GM18868 (cell line): ENCODE results near the gene GSTT2B.
"Not testable (repeated sequence)": the region's sequence is repeated elsewhere in the genome, so short reads cannot be mapped to it uniquely, and the experiment has no call there.

Experiments
- ATAC-seq: cut with Tn5 transposase; IDR thresholded peaks from one replicate; pipeline ENCODE4 v1.9.1; 2021; ENCODE audit warnings: mild to moderate bottlenecking, moderate library complexity; ENCODE audit not compliant: unreplicated experiment

GSTT2B gene

DNA sequence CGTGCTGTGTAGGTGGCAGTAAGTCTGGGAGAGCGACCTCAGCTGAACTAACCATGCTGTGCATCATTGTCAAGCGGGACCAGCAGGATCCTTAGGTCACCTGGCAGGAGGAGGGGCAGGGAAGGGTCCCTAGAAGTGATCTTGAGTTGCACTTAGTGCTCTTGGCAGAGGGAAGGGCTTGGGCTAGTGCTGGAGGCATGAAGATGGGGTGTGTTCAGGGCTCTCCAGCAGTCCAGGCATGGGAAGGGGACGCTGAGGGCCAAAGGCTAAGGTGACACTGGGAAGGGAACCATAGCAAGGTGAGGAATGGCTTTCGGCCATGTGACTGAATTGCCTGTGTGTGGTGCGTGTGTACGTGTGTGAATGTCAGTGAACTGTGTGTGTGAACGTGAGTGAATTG lies 25.1 kb upstream of the GSTT2B start:
- not testable (repeated sequence) for ATAC-seq

DNA sequence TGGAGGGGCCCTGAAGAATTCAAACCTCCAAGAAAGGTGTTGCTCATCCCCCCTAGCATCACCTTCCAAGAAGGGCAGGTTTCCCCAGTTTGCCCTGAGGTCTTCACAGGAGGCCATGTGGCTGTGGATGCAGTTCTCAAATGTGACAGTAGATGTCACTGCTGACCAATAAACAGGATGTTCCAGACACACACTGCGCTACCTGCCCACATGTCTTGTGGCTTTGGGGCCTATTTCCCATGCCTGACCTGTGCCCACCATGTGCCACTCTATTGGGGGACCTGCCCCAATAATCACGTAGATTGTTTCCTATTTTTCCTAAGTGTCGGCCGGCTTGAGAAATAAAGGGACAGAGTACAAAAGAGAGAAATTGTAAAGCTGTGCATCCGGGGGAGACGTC lies 23.4 kb upstream of the GSTT2B start:
- ATAC-seq, result no peak

DNA sequence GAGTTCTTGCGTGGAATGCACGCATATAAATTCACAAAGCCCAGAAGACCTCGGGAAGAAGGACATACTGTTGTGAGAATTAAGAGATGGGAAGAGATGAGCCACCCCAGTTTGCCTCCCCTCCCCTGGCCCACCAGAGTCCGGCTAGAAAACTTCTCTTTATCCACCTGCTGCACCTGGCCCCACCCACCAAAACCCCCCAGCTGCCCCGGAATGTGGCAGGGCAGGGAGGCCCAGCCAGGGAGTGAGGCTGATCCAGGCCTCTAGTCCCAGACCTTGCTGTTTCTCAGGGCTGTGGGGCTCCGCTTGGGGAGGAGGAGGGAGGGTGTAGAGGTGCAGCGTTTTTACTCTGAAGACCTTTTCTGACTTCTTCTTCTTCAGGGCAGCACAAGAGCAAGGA lies 19.6 kb upstream of the GSTT2B start:
- not testable (repeated sequence) for ATAC-seq

DNA sequence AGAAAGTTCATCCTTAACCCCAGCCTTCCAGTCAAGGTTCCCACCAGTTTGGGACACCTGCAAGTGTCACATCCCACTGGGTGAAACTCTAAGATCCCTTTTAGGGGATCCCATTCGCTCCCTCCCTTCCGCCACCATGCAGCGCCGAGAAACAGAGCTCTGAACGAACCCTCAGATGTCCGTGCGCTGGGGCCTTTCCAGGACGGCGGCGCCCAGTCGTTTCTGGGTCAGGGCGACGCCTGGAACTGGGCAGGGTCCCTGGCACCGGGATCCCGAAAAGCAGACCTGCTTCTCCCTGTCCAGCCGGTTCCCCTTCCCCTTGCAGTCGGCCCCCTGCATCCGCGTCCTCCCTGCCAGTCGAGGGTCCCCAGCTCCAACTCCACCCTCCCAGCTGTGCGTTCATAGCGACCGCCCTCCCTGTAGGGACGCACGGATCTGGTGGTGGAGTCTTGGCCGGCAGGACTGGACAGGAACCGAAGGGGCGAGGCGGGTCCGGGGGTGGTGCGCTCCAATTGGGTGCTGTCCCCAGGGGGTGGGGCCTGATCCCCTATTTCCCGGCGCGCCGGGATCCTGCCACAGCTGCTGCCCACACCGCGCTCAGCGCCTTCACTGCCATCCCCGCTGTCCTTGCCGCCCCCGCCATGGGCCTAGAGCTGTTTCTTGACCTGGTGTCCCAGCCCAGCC lies 18.7 kb upstream of the GSTT2B start, which contains the start of gene GSTT2:
Gene GSTT2, plus strand, starts transcription at position 578 of the 684 bp plus-strand sequence.
- ATAC-seq, result not testable (repeated sequence)

DNA sequence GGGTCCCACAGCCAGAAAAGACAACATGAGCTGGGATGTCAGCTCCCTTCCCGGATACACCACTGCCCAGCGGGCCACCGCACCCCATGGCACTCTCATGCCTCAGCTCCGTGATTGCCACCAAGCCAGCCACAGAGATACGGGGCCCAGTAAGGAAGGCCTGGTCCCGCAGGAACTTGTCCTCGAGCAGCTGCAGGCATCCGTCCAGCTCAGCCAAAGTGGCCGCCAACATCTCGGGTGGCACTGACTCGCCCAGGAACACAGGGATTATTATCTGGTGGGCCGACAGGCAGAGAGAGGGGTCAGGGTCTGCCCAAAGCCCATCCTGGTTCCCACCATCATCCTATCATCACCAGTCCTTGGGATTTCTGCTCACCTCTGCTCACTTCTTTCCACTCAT lies 16.3 kb upstream of the GSTT2B start:
- ATAC-seq, result not testable (repeated sequence)

DNA sequence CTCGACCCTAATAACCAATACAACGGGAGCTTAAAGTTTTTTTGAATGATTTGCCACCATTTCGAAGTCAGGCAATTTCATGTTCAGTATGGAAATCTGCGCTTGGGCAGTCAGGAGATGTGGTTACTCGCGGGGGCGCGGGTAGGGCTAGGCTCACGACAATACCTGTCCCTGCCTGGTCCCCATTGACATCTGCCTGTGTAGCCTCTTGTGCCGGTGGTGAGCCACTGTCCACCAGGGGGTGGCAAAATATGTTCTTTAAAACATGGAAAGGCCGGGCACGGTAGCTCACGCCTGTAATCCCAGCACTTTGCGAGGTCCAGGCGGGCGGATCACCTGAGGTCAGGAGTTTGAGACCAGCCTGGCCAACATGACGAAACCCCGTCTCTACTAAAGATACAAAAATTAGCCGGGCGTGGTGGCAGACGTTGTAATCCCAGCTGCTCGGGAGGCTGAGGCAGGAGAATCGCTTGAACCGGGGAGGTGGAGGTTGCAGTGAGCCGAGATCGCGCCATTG lies 13.9 kb upstream of the GSTT2B start:
- peak; percentile 25 for ATAC-seq

DNA sequence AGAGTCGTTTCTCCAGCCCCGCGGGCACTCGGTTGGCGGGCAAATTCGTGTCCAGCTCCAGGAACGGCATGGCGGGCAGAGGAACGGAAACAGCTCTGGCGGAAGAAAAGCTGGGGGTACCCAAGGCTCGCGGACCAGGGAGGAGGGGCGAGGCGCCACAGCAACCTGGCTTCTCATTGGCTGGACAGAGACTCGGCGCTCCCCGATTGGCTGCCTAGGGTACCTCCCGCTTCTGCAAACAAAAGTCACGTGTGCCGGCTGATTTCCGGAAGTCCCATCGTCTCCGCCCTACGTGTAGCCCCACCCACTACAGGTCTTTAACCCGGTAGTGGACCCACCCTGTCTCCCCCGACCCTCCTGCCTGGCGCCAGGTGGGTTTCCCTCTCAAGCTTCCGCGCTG lies 13.3 kb upstream of the GSTT2B start, which contains the start of gene DDT:
Gene DDT, minus strand, starts transcription at position 97 of the 400 bp plus-strand sequence. Its CDS starts 27 bp downstream, at position 70.
- peak; percentile 90 for ATAC-seq

DNA sequence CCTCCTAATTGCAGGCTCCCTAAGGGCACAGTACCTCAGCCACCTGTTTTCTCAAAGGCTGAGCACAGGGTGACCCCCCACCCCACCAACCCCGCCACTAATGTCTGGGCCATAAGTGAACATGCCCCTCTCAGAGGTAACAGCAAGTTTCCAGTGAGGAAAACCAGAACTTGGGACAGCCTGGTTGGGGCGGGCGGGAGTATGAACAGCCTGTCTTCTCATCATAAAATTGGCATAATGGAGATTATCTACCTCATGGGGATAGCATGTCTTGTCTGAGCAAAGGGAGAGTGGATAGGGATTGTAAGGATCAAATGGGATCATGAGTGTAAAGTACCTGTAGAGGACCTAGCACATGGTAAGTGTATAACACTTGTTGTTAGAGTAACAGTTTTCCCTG lies 10.9 kb upstream of the GSTT2B start:
- ATAC-seq, result not testable (repeated sequence)

DNA sequence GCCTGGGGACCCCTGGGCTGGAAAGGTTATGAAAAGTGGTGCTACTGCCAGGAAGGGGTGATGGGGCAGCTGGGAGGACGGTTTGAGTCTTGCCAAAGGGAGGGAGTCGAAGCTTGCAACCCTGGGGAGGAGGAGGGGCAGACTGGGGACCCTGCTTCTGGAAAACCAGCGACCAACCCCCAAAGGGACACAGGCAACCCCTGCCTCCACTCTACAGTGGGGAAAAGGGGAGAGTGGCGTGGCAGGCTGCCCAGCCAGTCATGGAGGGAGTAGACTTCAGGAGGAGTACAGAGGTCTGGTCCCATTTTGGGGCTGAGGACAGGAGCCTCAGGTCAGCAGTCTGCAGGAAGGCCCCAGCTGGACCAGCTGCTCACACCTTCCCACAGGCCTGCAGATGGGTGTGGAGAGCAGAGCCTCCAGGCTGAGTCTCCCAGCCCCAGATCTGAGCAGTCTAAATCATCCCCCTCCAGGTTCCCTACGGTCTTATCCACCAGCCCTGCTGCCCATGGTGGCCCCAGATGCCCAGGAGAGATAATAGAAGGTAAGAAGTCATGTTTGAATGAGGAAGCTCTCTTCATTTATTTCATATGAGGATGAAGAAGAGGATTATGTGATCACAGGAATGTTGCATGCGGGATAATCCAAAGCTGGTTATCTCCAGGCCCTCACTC lies 10.0 kb upstream of the GSTT2B start:
- no peak for ATAC-seq

DNA sequence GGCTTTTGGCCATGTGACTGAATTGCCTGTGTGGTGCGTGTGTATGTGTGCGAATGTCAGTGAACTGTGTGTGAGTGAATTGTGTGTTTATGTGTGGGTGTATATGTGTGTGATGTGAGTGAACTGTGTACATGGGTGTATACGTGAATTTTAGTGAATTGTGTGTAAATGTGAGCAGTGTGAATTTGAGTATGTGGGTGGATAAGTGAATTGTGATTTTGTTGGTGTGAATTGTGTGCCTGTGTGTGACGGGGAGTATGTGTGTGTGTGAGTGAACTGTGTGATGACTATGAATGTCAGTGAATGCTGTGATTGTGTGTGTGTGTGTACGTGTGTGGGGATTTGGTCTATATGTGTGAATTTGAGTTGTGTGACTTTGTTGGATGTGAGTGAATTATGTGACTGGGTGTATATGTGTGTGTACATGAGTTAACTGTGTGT lies 9.2 kb upstream of the GSTT2B start:
- ATAC-seq, result no peak

DNA sequence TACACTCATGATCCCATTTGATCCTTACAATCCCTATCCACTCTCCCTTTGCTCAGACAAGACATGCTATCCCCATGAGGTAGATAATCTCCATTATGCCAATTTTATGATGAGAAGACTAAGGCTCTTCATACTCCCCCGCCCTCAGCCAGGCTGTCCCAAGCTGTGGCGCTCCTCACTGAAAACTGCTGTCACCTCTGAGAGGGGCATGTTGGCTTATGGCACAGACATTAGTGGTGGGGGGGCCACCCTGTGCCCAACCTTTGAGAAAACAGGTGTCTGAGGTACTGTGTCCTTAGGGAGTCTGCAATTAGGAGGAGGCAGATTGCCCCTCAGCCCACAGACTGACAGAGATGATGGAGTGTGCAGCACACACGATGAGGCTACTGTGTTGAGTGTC lies 8.1 kb upstream of the GSTT2B start:
- no peak for ATAC-seq

DNA sequence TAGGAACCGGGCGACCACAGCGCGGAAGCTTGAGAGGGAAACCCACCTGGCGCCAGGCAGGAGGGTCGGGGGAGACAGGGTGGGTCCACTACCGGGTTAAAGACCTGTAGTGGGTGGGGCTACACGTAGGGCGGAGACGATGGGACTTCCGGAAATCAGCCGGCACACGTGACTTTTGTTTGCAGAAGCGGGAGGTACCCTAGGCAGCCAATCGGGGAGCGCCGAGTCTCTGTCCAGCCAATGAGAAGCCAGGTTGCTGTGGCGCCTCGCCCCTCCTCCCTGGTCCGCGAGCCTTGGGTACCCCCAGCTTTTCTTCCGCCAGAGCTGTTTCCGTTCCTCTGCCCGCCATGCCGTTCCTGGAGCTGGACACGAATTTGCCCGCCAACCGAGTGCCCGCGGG lies 5.6 kb upstream of the GSTT2B start, which contains the start of gene DDTL:
Gene DDTL, plus strand, starts transcription at position 321 of the 400 bp plus-strand sequence. Its CDS starts 27 bp downstream, at position 348.
- ATAC-seq, result peak; percentile 94

DNA sequence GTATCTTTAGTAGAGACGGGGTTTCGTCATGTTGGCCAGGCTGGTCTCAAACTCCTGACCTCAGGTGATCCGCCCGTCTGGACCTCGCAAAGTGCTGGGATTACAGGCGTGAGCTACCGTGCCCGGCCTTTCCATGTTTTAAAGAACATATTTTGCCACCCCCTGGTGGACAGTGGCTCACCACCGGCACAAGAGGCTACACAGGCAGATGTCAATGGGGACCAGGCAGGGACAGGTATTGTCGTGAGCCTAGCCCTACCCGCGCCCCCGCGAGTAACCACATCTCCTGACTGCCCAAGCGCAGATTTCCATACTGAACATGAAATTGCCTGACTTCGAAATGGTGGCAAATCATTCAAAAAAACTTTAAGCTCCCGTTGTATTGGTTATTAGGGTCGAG lies 5.1 kb upstream of the GSTT2B start:
- peak; percentile 23 for ATAC-seq

DNA sequence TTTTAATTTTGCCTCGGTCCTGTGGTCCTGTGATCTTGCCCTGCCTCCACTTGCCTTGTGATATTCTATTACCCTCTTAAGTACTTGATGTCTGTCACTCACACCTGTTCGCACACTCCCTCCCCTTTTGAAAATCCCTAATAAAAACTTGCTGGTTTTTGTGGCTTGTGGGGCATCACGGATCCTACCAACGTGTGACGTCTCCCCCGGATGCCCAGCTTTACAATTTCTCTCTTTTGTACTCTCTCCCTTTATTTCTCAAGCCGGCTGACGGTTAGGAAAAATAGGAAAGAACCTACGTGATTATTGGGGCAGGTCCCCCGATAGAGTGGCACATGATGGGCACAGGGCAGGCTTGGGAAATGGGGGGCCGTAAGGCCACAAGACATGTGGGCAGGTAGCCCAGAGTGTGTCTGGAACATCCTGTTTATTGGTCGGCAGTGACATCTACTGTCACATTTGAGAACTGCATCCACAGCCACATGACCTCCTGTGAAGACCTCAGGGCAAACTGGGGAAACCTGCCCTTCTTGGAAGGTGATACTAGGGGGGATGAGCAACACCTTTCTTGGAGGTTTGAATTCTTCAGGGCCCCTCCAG lies 4.6 kb downstream of the GSTT2B start:
- ATAC-seq, result not testable (repeated sequence)

DNA sequence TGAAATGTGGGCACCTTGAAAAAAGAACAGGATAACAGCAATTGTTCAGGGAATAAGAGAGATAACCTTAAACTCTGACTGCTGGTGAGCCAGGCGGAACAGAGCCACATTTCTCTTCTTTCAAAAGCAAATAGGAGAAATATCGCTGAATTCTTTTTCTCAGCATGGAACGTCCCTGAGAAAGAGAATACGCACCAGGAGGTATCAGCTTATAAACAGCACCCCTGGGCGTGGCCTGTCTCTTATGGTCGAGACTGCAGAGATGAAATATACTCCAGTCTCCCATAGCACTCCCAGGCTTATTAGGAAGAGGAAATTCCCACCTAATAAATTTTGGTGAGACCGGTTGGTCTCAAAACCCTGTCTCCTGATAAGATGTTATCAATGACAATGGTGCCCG lies 5.1 kb downstream of the GSTT2B start:
- ATAC-seq, result not testable (repeated sequence)

DNA sequence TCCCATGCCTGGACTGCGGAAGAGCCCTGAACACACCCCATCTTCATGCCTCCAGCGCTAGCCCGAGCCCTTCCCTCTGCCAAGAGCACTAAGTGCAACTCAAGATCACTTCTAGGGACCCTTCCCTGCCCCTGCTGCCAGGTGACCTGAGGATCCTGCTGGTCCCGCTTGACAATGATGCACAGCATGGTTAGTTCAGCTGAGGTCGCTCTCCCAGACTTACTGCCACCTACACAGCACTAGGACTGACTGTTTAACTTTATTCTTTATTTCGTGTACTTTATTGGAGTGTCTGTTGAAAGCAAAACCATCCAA lies 6.0 kb downstream of the GSTT2B start:
- not testable (repeated sequence) for ATAC-seq

DNA sequence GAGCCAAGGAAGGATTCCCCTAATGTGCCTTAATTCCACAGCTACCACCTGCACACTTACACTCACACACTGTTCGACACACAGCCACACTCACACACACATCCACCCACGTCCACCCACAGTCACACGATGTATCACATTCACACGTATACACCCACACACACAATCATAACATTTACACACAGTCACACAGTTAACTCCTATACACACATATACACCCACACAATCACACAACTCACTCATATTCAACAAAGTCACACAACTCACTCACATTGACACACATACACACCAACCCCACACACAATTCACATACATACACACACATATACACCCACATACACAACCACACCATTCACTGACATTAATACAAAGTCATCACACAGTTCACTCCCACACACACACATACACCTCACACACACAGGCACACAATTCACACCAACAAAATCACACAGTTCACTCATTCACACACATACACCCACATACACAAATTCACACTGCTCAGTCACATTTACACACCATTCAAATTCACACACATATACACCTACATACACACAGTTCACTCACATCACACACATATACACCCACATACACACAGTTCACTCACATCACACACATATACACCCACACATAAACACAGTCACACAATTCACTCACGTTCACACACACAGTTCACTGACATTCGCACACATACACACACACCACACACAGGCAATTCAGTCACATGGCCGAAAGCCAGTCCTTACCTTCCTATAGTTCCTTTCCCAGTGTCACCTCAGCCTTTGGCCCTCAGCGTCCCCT lies 6.6 kb downstream of the GSTT2B start:
- ATAC-seq, result not testable (repeated sequence)

DNA sequence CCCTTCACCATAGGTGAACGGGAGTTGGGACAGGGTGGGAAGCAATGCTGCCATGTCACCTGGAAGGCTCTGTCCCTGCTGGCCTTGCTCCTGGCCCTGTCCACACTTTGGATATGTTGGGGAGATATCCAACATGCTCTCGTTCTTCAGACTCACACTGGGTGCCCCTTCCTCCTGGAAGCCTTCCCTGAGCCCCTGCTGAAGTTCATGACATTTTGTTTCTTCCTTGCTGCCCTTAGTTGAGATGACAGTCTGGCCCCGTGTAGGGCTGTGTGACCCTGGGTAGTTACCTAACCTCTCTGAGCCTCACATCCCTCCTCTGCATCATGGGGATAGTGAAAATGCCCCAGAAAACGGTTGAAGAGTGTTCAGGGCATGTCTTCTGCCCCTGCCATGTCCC lies 7.5 kb downstream of the GSTT2B start:
- not testable (repeated sequence) for ATAC-seq

DNA sequence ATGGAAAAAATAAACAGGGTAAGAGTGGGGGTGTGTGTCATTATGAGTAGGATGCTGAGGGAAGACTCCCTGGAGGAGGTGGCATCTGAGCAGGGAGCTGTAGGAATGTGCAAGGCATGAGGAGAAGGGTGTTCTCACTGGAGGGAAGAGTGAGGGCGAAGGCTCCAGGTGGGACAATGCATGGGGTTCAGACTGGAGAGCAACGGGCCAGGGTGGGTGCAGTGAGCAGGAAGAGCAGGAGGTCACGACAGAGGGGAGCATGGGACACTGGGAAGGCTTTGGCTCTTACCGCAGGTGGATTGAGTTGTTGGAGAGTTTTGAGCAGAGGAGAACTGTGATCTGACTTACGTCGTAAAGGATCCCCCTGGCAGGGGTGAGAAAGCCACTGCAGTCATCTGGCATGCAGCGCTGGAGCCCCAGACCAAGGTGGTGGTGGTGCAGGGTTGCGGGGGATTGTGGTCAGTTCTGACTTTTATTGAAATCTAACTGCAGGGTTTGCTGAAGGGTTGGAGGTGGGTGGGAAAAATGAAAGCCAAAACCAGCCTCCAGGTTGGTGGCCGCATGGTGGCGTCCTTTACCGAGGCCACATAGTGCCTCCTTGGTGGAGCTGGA lies 8.1 kb downstream of the GSTT2B start:
- ATAC-seq, result not testable (repeated sequence)

DNA sequence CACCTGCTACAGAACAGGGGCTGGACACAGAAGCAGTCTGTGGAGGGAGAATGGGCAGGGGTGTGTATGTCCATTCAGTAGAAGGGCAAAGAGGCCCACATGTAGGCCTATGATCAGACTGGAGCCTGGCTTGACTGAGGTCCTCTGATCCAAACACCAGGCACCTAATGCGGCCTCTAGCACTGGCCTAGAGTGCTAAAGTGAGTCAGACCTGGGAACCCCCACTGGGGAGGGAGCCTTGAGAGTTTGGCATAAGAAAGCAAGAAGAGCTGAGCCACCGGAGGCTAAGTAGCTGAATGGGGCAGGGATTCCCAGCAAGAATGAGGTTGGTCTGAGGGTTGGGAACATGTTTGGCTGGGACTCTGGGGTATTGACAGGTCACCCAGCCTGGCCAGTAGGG lies 9.6 kb downstream of the GSTT2B start:
- not testable (repeated sequence) for ATAC-seq
